Endometrial microvascular endothelial cells (primary cell): ENCODE results near the gene SLC38A2. TPM values are rescaled to one million over a fixed set of nuclear protein-coding genes. Genes with fewer than 3 reads are reported as not detected.
"Not testable (repeated sequence)": the region's sequence is repeated elsewhere in the genome, so short reads cannot be mapped to it uniquely, and the experiment has no call there.

Experiments used
- in situ Hi-C: cut with HindIII; loops from 2 replicates; pipeline ENCODE4 v1.10.0; 2017; ENCODE audit warnings: low sequenced_read_pairs, low pct_unique_long_range_greater_than_20kb; ENCODE audit errors: inconsistent ontology term
- total RNA-seq: library from RNA; depleted of rRNA; stranded (reverse); fragments of >200 nt; gene quantifications from one replicate; pipeline ENCODE4 v1.2.3, GENCODE V29; 2015; ENCODE audit errors: inconsistent ontology term

The SLC38A2 gene
- total RNA-seq, 1 donor from 2014 or later: 277 TPM

GRCh38 chr12:46399461-46400248, 27.1 kb upstream of the SLC38A2 start:
- in situ Hi-C loops: not testable (repeated sequence)

GRCh38 chr12:46396826-46397225, 24.3 kb upstream of the SLC38A2 start:
- in situ Hi-C loops: no loop called here

- in situ Hi-C loops: no loop called here
These were observed 22.8 kb upstream of the SLC38A2 start for GRCh38 chr12:46395388-46395787.

GRCh38 chr12:46391630-46392029, 19.1 kb upstream of the SLC38A2 start:
- in situ Hi-C loops: no loop called here

GRCh38 chr12:46390881-46391280, 18.3 kb upstream of the SLC38A2 start:
- in situ Hi-C loops: no loop called here

GRCh38 chr12:46390304-46390703, 17.7 kb upstream of the SLC38A2 start:
- in situ Hi-C loops: no loop called here

GRCh38 chr12:46389031-46389616, 16.6 kb upstream of the SLC38A2 start:
- in situ Hi-C loops: no loop called here

- in situ Hi-C loops: no loop called here
These were observed 16.0 kb upstream of the SLC38A2 start for GRCh38 chr12:46388427-46389021.

GRCh38 chr12:46387670-46388069, 15.1 kb upstream of the SLC38A2 start:
- in situ Hi-C loops: no loop called here

GRCh38 chr12:46386877-46387629, 14.5 kb upstream of the SLC38A2 start:
- in situ Hi-C loops: no loop called here

GRCh38 chr12:46386360-46386867, 13.8 kb upstream of the SLC38A2 start:
- in situ Hi-C loops: no loop called here

GRCh38 chr12:46385438-46385837, 12.9 kb upstream of the SLC38A2 start:
- in situ Hi-C loops: no loop called here

- in situ Hi-C loops: no loop called here
These were observed 12.1 kb upstream of the SLC38A2 start for GRCh38 chr12:46384451-46385309.

- in situ Hi-C loops: no loop called here
These were observed 11.3 kb upstream of the SLC38A2 start for GRCh38 chr12:46383654-46384450.

- in situ Hi-C loops: no loop called here
These were observed 10.5 kb upstream of the SLC38A2 start for GRCh38 chr12:46382964-46383653.

GRCh38 chr12:46382408-46382963, 9.9 kb upstream of the SLC38A2 start:
- in situ Hi-C loops: no loop called here

- in situ Hi-C loops: no loop called here
These were observed 8.3 kb upstream of the SLC38A2 start for GRCh38 chr12:46380881-46381280.
